ENCODE data around the gene NRG3.
"Not testable (repeated sequence)": the region's sequence is repeated elsewhere in the genome, so short reads cannot be mapped to it uniquely, and the experiment has no call there.

The NRG3 gene

DNA sequence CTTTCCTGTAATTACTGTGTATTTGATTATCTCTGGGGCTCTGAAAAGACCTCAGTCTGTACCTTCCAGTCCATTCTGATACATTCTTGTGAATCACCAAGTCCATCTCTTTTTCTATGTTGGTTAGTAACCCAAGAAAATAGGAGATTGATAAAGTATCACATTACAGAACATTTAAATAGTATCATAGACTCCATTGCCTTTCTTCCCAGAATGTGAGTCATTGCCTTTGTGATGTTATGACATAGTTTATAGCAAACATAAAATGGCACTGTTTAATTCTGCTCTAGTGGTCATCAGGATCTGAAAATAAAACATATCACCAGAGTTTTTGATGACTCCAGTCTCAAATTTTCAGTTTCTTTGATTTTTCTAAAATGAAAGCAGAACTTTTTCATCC, 78.4 kb downstream of the NRG3 start:
- in situ Hi-C loops (cut with HindIII; ENCODE audit: low sequenced_read_pairs) = no loop called here

DNA sequence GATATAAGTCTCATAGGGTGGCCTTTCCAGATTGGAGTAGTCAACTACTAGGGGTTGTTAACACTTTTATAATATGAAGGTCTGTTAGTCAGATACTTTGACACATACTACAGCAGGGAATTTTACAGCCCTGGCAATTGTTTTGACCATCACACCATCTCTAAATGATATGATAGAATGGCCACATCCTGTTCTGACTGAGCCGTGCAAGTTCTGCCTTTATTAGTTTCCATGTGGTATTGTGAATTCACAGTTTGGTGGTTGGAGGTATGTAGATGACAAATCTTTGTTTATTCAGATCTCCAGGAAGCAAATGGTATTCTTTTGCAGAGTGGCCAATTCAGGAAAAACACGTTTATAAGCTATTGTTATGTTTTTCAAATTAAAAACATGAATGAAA, 83.0 kb downstream of the NRG3 start:
- in situ Hi-C loops (cut with HindIII; ENCODE audit: low sequenced_read_pairs) = no loop called here

DNA sequence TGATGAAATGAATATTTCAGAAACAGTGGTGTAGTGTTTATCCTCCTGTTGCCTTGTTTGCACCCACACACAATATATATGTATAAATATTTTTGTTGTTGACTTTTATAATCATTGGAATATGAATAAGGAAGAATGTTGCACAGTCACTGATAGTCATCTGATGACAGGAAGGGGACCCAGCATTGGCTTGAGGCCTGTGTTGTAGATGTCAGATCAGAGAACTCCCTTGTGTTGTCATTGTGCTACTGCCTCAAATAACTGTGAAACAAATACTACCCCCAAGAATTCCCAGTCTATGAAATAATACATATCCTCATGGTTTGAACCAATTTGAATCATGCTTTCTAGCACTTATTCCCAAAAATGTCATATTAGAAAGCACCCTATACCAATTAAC, 84.0 kb downstream of the NRG3 start:
- in situ Hi-C loops (cut with HindIII; ENCODE audit: low sequenced_read_pairs) = no loop called here

DNA sequence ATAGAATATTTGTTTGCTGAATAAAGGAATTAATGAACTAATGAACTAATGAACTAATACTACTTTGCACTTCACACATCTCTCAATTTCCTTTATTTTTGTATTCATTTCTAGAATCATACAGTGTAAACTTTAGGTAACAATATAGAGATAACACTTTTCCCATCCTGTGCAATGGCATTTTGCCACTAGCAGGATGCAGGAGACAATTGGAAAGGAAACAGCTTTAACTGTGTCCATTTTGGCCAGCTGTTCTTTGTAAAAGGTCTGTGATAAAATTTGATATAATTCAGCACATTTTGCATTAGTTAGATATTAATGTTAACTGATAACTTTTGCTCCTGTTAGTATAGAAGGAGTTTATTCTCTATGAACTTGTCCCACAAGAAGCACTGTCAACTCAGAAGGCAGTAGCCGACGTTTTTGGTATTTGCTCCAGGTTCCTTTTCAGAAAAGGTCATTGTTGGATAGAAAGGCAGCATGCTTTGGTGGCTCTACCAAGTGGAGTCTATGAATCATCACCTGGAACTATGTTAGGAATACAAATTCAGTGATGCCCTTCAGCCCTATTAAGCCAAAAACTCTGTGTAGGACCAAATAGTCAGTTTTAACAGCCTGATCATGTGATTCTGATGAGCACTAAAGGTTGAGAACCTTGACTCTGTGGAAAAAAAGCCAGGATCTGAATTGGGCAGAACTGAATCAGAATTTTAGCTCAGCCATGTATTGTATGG, 86.6 kb downstream of the NRG3 start:
- in situ Hi-C loops (cut with HindIII; ENCODE audit: low sequenced_read_pairs) = no loop called here

DNA sequence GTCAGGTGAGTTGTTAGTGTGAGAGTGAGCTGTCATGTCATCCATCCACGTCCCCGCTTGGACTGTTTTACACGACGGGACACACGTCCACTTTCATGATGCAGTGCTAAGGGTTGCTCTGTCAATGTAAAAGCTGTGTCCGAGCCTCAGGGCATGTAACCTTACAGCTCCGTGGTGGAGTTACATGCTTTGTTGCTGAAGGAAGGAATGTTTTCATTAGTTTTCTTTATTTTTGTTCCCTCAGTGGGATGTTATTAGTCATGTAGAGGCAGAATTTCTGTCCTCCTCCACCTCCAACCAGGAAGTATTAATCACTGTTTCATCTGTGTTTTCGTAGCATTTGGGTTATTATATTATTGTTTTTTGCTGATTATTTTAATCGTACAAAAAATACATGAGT, 88.6 kb downstream of the NRG3 start:
- in situ Hi-C loops (cut with HindIII; ENCODE audit: low sequenced_read_pairs) = no loop called here

DNA sequence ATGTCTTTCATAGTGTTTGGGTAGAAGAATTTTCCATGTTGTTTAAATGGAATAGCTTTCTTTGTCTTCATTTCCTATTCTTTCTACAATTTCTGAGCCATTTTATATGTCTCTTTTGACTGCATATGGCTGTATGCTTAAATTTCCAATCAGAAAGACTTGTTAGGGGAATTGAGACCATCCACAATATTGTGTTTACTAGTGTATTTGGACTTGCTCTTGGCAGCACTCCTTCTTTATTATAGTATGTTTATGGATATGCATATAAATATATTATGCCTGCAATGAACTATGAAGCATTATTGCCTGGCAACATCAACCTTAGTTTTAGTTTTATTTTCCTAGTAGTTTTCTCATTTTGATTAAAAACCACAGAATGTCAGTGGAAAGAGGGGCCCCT, 92.7 kb downstream of the NRG3 start:
- in situ Hi-C loops (cut with HindIII; ENCODE audit: low sequenced_read_pairs) = no loop called here

DNA sequence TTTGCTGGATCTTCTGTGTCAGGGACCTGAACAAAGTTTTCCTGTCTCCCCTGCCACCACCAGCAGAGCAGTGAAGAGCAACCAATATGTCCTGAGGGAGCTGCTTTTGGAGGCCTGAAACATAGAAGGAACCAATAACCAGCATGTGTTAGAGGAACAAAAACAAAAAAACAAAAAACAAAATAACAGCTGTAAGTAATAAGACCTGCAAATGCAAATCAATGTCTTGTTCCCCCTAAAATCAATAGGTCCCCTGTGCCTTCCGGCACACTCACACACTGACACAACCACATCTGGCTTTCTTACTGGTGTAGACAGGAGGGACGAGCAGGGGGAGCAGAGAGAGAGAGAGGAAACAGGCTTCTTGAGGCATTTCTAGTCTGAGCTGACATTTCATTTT, 94.1 kb downstream of the NRG3 start:
- in situ Hi-C loops (cut with HindIII; ENCODE audit: low sequenced_read_pairs) = no loop called here

DNA sequence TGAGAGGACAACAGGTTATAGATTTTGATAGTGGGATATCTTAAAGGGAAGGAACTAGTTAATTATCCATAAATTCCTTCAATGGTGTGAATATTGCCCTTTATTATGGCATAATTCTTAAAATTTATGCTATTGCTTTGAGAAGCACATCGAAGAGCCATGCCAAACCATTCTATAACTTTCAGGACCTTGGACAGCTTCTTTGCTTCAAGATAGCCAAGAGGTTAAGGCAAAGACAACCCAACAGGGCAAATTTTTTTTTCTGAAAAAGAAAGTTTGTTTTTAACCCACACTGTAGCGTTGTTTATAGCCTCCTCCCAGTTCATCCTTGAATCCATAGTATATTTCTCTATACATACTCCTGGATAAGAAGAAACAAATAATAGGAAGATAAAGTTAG, 103.2 kb downstream of the NRG3 start:
- in situ Hi-C loops (cut with HindIII; ENCODE audit: low sequenced_read_pairs) = no loop called here

DNA sequence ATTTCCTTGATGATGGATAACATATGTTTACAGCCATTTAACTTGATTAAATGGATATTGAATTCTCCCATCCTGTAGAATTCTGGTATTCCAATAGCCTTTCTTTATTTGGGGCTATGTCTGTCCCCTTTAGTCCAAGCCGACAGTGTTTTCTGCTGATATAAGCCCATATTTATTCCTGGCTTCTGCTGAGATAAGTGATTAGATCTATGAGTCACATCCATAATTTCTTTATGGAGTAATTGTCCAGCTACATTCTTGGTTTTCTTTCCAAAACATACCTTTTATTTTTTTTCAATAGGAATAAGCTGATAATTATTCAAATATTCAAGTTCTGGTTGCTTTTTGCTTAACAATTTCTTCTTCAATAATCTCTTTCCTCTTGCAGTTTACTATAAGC, 106.7 kb downstream of the NRG3 start:
- in situ Hi-C loops (cut with HindIII; ENCODE audit: low sequenced_read_pairs) = no loop called here

DNA sequence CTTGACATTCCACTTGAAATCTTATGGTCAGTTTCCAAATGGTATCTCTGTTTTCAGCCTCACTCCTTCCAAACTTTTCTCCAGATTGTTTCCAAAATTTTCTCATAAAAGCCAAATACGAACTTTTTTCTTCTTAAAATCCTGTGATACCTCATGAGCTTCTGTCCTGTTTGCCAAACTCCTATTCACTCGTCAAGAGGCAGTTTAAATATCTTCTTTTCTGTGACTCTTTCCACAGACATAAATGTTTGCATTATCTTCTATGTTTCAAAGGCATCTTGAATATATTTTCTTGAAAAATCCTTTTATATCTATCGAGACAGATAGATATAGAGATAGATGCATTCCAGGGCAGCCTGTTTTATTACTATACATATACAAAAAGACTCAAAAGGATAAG, 109.4 kb downstream of the NRG3 start:
- in situ Hi-C loops (cut with HindIII; ENCODE audit: low sequenced_read_pairs) = no loop called here

DNA sequence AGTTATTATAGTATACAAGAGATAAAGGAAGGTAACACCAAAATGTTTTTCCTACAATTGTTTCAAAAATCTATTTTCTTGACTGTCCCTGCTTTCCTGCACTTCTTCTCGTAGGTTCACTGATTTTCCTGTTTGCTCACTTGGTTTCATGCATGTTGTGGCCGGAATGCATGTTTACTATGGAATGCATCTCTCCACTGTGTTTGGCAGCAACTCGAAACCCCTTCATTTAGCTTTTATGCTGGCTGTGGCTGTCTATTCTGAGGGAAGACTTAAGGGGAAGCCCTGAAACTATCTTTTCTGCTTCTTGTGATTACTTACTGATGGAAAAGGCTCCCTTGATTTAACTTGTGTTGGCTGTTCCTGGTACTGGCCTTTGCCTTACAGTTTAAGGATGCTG, 120.3 kb downstream of the NRG3 start:
- in situ Hi-C loops (cut with HindIII; ENCODE audit: low sequenced_read_pairs) = no loop called here

DNA sequence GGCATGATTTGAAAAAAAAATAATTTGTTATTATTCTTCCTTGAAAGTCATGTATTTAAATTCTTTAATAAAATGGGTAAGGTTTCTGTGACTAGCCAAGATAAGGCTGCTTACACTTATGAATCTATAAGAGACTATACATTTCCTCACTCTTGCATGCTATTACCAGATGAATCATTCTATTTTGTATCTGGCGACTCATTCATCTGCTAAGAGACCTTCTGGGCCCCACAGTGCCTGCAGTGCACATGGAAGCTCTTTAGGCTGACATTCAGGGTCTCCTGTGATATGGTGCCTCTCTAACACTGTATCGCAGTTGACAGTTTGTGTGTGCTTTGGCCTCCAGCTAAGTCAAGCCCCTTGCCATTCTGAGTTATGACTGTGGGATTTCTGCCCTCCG, 121.9 kb downstream of the NRG3 start:
- in situ Hi-C loops (cut with HindIII; ENCODE audit: low sequenced_read_pairs) = no loop called here

DNA sequence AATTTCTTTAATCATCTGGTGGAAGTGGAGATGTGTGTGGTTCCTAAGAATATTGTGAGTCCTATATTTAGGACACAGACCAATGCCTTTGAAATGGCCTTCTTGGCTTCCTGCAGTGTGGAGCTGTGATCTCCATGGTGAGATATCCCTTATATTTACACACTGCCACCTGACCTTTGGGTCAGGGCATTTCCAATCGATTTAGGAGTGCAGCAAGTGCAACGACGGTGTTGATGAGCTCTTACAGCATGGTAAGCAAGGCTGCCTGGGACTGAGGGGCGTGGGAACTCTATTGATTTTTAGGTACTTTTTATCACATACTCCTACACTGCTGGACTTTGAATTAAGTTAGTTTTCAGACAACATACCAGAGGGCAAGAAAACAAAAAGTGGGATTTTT, 146.0 kb downstream of the NRG3 start:
- in situ Hi-C loops (cut with HindIII; ENCODE audit: low sequenced_read_pairs) = no loop called here

DNA sequence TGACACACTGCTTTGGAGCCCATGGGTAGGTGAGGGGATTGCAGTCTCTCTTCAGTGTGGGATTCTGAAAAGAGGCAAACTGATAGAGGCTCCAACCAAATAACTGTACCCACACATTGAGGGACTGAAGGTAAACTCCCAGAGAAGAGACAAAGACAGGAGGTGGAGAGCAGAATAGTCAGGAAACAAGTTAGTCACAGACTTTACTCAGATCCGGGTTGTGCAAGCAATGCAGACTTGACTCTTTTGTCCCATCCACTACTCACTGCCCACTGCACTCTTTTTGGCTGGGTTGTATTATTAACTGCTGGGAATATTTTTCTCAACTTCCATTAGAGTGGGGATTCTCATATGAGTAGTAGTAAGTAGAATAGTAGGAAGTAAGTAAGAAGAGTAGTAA, 152.7 kb downstream of the NRG3 start:
- in situ Hi-C loops (cut with HindIII; ENCODE audit: low sequenced_read_pairs) = no loop called here

DNA sequence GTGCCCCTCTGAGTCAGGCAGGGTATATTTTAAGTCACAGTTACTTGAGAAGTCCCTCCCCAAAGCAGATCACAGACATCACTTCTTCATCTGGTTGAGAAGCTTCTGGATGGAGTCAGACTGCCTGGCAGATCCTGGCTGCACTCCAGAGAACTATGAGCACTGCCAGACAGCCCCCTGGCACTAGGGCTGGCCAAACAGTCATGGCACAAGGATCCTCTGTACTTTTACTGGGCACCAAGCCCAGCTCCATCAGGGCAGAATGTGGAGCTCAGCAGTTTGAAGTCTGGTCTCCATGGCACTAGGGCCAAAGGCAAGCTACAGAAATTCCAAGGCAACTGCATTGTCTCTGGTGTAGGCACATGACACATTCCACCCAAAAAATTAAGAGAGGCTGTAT, 162.1 kb downstream of the NRG3 start:
- in situ Hi-C loops (cut with HindIII; ENCODE audit: low sequenced_read_pairs) = no loop called here

DNA sequence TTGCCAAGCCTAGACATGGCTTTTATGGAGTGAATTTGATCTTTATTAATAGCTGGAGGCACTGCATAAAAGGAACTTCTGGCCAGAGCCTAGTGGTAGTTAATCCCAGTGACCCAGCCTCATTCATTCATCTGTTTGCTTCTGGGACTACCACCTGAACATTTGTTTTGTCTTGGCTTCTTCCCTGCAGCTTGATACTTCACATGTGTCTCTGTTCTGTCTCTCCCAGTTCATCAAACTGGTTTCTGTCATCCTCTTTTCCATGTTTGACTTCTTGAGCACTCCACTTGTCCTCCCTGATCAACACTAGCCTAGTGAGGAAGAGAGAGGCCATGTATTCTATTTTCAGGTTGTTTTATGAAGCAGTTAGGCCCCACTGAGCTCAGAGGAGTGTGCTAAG, 163.6 kb downstream of the NRG3 start:
- in situ Hi-C loops (cut with HindIII; ENCODE audit: low sequenced_read_pairs) = no loop called here

DNA sequence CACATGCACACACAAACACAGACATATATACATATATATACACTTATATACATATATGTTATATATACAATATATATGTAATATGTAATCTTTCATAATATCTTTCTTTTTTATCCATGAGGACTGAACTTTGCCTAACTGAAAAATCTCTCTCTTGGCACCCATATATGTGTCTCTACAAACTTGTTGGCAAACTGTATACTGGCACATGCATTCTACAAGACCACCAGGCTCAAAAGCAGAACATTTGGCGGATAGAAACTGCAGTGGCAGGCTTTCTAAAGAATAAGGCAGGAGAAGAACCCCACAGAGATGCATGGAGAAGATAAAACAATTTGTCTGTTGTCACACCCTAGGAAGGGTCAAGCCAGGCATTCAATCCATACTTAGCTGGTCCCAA, 165.3 kb downstream of the NRG3 start:
- in situ Hi-C loops (cut with HindIII; ENCODE audit: low sequenced_read_pairs) = no loop called here

DNA sequence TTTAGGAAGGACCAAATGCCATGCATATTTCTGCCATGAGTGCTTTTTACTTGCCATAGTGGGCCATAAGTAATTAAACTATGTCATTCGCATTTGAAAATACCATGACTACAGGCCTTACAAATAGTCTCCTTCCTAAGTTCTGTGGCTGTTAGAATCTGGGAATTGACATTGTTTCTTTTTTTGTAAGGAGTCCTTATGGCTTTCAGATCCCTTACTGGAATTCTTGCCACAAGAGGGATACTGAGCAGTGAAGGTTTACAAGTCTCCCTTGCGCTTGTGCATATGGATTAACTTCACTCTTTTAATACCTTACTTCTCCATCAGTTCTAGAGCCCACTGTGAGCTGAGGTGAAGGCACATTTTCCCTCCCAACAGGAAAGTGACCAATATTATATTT, 166.0 kb downstream of the NRG3 start:
- in situ Hi-C loops (cut with HindIII; ENCODE audit: low sequenced_read_pairs) = no loop called here

DNA sequence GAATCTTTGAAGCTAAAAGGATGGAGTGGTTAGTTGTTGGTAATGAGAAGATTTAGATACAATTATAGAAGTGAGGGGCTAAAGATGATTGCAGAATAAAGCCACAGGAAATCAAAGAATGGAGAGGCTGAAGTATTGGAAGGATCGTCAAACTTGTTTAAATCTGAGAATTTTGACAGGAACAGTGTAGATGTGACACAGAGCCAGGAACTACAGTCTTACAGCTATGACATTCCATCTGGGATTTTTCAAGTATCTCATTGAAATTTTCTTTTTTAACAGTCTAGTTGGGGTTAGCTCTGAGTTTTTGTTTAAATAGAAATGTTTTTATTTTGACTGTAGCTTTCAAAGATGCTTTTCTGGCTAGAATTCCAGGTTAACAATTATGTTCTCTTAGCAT, 181.4 kb downstream of the NRG3 start:
- in situ Hi-C loops (cut with HindIII; ENCODE audit: low sequenced_read_pairs) = no loop called here

DNA sequence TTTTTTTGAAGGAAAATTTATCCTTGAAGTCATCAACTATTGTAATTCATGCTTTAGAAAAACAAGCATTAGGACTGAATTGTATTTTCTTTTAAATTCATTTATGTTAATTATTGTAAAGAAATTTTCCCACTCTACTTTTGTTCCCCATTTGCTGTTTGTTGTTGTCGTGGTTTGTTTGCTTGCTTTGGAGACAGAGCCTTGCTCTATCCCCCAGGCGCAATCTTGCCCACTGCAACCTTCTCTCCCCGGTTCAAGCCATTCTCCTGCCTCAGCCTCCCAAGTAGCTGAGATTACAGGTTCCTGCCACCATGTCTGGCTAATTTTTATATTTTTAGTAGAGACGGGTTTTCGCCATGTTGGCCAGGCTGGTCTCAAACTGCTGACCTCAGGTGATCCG, 192.2 kb downstream of the NRG3 start:
- in situ Hi-C loops (cut with HindIII; ENCODE audit: low sequenced_read_pairs) = not testable (repeated sequence)

DNA sequence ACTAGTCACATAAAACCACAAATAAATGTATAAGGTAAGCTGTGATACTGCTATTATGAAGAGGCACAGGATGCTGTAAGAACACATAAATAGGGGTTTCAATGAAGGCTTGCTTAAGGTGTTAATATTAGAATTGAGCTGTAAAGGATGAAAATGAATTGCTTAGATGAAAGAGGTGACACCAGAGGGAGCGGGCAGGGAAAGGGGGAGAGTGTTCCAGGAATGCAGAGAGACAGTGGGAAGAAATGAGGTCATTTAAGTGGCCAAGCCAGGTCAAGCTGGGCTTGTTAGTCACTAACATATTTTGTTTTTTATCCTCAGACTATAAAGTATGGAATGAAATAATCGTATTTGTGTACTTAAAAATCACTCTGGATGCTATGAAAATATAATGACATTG, 193.5 kb downstream of the NRG3 start:
- in situ Hi-C loops (cut with HindIII; ENCODE audit: low sequenced_read_pairs) = no loop called here

DNA sequence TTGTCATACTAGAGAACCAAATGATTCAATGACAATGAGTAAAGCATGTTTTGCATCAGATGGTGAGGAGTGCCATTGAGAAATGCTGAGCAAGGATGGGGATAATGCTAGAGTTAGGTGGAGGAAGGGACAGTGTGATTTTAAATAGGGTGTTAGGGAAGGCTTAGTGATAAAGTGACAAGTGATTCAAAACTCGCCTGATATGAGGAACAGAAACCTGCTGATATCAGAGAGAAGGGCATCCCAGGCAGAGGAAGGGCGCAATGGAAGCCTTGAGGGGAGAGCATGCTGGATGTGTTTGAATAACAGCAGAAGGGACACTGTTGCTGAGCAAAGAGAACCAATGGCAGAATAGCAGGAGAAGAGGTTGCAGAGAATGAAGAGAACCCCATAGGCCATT, 196.2 kb downstream of the NRG3 start:
- in situ Hi-C loops (cut with HindIII; ENCODE audit: low sequenced_read_pairs) = no loop called here

DNA sequence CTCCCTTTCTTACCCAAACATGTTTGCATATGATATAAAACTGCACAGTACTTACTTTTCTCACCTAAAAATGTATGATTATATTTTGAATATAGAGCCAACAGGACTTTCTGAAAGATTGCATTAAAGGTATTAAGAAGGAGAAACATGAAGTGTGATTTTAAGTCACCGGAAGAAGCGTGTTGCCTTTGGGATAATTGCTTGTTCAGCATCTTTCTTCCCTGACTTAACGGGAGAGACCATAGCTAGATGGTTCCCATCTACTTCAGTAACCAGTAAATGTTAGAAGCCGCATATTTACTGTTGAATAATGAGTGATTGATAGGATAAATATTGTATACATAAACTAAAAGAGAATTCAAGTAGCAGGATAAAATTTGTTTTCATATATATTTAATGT, 197.1 kb downstream of the NRG3 start:
- in situ Hi-C loops (cut with HindIII; ENCODE audit: low sequenced_read_pairs) = no loop called here

Data from endothelial cell of hepatic sinusoid (primary cell).